Stimulated activated CD8-positive, alpha-beta memory T cell treated with anti-CD3 and anti-CD28 coated beads, Interleukin-12 subunit alpha, Interleukin-12 subunit beta, amount 100 ng/mL, for 1 hour (primary cell): Measurements from ENCODE around the gene SPAG16.
"Not testable (repeated sequence)": the region's sequence is repeated elsewhere in the genome, so short reads cannot be mapped to it uniquely, and the experiment has no call there.

ENCODE experiments used
- DNase-seq: peaks from one replicate; pipeline ENCODE4 v3.0.0-alpha.2; 2020; ENCODE audit warnings: low read depth

SPAG16 gene

DNA sequence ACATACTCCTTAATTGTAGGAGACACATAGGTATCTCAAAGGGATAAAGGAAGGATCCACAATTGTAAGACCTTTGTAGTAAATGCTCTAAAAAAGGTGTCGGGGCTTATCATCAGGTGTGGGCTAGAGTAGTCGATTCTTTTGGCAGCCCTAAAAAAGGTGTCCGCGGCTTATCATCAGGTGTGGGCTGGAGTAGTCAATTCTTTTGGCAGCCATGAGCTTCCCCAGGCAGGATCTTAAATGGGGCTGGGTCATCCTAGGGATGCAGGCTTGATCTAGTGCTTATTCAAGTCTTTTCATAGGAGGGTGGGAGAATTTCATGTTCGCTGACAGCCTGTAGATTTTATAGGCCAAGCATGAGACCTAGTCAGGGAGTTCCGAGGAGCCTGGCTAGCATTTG lies 720.2 kb downstream of the SPAG16 start:
- no peak for DNase-seq

DNA sequence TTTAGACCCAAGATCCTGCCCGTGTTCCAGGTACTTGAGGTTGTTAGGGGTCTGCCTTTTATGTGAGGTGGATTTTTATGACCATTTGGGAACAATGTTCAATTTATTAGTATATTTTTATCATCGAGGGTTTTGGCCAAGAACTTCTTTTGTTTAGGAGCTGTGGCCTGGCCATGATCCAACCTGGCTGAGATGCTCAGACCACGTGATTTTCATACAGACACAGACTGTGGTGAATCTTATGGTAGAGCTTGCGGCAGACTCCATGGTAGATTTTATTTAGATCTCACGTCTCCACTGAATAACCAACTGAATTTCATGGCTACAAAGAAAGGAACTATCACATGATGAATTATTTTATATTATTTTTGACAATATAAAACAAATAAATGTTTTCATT lies 721.1 kb downstream of the SPAG16 start:
- DNase-seq: no peak

DNA sequence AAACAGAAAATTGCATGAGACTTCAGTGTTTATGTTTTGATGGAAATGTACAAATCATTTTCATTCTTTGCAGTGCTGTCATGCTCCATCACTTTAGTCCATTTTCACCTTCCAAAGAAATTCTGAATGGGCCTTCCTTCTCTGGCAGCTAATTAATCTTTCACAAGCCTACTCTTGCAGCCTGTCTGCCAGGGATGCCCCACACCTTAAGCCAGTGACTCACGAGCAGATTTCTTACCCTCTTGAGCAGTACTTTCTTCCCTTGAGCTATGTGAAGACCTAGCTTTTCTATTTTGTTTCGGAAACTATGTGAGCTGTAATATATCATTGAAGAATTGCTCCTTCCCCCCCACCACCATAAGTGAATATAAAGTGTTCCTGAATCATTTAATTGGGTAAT lies 722.3 kb downstream of the SPAG16 start:
- DNase-seq: no peak

DNA sequence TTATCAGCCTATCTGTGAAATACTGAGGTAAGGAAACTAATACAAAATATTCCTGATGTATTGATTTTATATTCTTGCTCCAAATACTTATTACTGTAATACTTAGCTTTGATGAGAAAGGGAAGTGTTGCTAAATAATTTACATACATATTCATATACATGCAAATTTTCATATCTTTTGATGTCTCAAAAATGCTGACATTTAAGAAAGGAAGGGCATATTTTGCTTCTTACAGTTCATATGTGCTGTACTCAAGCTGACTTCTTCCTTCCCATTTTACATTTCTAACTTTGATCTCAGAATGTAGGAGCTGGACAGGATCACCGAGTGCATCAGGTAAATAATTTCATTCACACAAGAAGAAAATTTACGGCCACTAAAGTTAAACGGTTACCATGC lies 727.4 kb downstream of the SPAG16 start:
- no peak for DNase-seq

DNA sequence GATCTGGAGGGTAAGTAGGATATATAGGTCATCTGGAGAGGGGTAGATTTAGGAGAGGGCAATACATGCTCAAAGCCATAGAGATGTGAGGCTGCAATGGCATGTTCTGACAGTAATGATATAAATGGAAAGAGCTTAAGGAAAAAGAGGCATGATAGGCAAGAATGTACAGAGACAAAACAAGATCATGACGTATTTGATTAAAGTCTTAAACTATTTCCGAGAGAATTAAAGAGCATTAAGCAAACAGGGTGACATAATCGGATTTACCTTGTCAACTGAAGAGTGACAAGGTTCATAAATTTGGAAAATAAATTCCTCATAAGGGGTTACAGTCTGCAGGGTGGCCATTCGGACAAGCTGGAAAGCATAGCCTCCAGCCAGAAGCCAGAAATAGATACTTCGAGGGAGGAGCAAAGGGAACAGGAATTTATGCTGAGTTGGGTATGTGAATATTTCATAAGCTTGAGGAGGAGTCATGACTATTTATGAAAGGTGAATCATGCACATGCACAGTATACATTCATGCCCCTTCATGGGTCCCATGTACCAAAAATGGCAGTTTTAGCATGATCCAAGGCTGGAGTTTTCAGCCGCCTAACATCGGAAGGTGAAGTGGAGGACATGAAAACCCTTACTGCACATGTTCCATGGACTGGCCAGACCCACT lies 730.4 kb downstream of the SPAG16 start:
- DNase-seq: no peak

DNA sequence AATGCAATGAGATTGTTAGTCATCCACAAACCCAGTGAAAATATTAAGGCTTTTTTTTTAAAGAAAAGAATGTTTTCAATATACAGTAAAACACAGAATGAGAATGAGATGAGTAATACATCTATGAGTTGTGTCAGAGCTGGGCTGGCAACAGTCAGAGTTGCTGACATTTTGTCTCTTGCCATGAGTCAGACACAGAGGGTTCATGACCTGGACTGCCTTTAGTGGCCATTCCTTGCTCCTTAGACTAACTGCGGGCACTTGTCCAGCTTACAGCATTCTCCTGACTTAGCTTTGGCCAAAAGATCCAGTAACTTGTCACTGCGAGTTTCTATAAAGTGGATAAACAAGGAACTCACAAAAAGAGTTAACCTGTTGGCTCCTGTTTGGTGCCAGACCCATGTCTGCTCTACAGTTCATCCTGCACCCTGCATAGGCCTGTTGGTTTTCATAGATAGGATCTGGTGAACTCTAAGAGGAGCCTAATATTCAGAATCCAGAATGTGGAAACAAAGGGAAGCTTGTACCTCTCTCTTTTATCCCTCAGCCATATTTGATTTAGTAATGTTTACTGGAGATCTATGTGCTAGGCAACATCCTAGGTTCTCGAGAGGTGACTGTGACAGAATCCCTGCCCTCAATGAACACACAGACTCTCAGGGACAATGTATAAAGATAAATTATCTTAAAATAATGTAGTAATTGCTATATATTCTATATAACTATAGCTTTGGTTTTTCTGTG lies 735.1 kb downstream of the SPAG16 start:
- no peak for DNase-seq

DNA sequence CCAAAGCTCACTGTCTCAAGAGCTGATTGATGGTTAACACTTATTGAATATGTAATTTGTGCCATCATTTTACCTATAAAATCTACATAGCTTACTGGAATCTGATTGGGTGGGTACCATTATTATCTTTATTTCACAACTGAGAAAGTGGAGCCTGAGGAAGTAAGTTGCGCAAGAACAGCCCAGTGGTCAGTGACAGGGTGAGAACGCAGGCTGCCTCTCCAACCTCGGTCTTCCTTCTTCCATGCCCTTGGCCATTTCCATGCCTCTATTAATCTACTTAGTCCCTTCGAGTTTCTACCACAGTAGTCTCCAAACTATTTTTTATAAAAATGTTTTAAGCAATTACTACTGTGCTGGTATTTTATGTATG lies 735.7 kb downstream of the SPAG16 start:
- no peak for DNase-seq

DNA sequence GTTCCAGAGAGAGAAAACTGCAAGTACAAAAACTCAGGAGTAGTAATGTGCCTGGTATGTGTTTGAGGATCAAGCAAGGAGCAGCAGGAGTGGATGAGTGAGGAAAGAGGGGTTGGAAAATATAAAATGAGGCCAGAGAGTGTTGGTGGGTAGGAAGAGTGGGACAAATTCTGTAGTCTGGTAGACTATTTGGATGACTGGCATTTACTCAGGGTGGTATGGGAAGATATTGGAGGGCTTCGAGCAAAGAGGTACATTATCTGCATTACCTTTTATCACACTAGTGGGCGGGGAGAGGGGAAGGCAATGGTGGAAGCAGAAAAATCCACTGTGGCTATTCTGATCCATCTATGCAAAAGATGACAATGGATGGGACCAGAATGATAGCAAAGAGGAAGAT lies 744.9 kb downstream of the SPAG16 start:
- DNase-seq: no peak

DNA sequence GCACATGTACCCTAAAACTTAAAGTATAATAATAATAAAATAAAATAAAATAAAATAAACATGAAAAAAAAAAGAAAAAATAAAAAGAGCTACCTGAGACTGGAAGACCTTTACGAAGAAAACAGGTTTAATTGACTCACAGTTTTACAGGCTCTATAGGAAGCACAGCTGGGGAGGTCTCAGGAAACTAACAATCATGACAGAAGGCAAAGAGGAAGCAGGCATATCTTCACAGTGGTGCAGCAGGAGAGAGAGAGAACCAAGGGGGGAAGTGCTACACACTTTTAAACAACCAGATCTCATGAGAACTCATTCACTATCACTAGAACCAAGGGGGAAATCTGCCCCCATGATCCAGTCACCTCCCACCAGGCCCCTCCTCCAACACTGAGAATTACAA lies 747.3 kb downstream of the SPAG16 start:
- DNase-seq: no peak

DNA sequence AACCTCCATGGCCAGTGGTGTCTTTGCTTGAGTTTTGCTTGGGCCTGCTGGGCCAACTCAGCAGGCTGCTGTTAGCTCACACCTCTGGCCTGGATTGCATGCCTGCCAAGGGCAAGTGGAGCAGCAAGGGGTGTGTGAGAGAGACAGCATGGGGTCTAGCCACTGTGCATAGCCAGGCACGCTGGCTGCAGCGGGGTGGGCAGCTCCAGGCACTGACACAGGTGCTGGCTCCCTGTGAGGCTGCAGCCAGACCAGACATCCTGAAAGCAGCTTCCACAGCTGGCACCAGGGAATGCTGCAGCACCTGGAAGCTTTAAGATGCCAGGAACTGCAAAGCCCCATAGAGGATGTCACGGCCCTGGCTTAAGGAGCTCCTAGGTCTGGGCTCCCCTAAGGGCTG lies 750.2 kb downstream of the SPAG16 start:
- no peak for DNase-seq

DNA sequence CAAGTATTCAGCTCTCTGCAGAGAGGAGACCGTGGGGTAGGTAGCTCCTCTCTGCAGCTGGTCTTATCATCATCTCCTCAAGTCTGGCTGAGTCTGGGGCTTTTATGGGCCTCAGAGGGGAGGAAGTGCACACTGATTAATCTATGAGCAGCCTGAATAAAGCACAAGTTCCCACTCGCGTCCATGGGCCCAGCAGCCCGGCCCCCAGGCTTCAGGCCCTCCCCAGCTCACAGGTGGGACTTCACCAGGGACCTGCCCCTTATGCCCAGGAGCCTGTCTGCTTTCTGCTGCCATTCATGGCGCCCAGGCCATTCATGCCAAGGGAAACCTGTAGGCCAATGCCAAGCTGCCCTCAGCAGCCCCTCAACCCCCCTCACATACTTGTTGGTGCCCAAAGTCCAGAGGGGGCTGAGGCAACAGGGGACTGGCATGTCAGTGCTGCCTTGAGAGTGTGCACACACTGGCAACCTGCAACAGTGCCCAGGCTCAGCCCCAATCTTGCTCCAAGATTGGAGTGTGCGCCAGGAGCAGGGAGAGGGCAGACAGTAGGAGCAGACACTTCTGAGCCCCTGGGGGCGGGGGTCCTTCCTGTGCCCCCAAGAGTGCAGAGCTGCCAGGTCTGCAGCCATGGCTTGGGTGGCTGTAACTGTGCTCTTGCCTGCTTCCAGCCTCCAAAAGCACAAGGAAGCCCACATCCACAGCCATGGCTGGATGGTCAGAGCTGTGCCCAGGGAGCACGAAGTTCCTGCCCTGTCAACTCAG lies 751.0 kb downstream of the SPAG16 start:
- no peak for DNase-seq

DNA sequence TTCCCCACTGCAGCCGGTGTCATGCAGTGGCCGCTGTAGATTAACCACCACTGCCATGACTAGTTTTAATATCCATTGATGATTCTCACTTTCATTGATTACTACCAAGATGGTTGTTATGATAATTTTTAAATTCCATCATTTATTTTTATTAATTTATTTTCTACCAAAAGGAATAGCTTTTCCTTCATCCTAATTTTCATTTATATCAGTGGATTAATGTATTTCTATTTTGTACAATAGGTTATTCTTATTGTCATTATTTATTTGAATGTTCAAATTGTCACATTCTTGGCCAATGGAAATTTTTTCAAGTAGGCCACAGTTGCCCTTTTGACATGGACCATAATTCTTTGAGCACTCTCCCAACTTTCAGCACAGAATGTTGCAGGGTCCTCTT lies 751.7 kb downstream of the SPAG16 start:
- DNase-seq: no peak

DNA sequence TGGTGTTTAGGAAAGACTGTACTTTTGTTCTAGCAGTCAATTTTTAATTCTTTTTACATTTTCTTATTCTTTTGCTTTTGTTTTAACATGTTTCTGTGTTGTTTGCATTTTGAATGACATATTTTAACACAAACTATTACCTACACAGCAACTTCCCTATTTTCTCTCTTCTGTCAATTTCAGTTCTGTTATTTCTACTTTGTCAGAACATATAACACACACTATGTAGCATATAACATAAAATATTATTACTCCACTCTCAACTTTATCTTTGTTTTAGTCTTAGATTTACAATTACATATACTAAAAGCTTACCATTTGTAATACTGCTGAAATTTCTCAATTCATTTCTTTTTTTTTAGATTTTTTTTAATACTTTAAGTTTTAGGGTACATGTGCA lies 753.9 kb downstream of the SPAG16 start:
- no peak for DNase-seq

DNA sequence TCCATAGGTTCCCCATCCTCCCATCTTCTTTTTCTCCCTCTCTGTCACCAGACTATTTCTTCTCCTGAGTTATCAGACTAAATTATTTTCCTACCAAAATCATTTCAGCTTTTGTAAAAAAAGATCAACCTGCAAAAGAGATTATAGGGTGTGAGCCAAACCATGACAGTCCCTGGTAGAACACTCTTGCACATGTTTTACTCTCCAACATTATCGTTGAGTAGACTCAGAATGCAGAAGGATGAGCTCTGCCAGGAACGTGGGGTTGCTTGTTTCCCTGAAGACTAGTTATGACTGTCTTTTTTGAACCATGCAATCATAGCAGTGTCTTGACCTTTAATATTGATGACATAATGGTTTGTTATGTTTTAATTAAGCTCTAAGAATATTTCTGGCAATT lies 766.5 kb downstream of the SPAG16 start:
- DNase-seq: no peak

DNA sequence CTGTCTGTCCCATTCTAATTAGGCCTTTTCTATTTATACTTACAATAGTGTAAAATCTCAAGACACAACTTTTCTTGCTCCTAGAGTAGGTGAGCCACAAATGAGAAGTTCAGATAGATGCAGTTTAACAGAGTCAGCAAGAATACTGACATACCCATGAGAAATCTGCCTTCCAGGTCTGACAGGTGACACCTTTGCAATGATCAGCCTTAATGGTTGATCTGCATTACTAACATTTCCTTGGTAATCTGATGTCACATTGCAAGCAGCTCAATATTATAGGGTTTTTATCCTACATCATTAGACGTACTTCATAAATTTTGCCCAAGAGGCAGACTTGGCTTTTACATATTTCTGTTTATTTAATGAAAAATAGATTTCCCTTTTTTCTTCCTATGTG lies 767.3 kb downstream of the SPAG16 start:
- DNase-seq: no peak

DNA sequence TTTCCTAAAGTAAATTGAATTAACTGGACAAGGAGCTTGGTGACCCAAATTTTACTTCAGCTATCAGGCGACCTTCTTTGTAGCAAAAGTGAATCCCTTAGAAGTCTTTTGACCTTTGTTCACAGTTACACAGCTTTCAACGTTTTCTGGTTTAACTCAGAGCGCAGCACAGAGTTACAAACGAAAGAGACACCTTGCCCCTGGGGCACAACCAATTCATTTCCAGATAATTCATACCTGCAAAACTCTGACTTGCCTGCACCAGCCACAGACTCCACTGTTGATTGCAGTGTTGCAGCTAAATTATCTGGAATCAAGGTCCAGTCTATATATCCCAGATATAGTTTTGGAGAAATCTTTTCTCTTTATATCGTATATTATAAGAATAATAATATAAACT lies 768.0 kb downstream of the SPAG16 start:
- no peak for DNase-seq

DNA sequence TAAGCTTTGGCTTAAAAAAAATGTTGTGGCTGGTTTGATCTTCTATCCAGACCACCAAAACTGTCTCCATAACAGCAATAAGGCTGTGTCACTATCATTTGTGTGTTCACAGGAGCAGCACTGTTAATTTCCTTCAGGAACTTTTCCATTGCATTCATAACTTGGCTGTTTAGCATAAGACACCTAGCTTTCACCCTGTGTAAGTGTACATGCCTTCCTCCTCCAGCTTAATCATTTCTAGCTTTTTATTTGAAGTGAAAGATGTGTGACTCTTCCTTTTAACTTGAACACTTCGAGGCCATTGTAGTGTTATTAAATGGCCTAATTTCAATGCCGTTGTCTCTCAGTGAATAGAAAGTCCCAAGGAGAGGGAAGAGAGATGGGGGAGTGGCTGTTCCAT lies 773.7 kb downstream of the SPAG16 start:
- no peak for DNase-seq

DNA sequence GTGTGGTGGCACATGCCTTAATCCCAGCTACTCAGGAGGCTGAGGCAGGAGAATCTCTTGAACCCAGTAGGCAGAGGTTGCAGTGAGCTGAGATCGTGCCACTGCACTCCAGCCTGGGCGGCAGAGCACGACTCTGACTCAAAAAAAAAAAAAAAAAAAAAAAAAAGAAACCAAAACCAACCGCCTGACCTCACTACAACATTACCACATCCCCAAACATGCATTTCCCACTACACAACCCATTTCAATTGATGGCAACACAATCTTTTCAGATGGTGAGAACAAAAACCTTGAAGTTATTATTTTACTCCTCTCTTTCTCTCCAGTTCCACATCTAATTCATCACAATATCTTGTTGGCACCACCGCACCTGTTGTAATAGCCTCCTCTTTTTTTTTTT lies 778.0 kb downstream of the SPAG16 start:
- DNase-seq: not testable (repeated sequence)

DNA sequence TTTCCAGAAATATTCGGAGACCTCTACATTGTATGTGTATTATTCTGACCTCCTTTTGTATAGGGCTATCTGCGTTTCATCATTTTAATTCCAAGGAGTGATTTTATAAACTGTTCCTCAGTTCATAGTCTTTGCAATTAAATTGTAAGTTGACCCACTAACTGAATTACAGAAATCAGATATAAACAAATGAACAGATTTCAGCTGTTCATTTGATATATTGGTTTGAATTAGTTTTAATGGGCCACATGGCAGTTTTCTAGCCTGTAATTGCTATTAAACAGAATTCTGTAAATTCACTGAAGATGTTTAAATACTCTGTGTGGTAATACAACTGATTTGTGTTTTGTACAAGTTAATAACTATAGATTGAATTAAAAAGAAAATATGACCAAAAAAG lies 780.2 kb downstream of the SPAG16 start:
- DNase-seq: no peak

DNA sequence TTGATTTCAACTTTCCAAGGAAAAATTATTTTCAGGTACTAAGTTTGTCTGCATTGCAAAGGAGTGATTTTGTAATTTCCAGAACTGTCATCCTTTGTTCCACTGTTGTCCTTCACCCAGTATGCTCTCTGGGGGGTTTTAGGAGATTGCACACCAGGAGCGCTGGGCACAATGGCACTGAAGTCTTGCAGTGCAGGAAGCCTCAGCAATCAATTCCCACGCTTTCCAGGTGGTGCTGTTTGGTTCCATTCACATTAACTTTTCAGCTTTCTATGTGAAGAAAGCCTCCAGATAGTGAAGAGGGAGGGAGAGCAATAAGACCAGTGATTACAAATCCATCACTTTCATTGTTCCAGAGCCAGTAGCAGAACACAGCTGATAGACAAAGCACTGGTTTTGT lies 782.6 kb downstream of the SPAG16 start:
- DNase-seq: no peak

DNA sequence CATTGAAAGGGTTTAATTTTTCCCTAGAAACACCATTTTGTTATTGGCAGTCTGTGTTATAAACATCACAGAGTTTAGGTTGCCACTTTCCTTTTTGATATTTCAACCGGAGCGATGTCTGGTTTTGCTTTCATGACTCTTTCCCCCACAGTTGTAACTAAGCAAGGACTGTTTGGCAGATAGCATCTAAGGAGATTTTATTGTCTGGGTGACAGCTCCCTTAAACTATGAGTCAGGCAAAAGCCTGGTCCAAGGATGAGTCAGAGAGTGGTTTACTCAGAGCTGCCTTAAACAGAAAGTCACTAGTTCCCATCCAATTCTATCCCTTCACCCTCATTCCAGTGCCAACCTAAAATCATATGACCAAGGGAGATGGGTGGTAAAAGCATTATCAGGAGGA lies 785.0 kb downstream of the SPAG16 start:
- DNase-seq: no peak

DNA sequence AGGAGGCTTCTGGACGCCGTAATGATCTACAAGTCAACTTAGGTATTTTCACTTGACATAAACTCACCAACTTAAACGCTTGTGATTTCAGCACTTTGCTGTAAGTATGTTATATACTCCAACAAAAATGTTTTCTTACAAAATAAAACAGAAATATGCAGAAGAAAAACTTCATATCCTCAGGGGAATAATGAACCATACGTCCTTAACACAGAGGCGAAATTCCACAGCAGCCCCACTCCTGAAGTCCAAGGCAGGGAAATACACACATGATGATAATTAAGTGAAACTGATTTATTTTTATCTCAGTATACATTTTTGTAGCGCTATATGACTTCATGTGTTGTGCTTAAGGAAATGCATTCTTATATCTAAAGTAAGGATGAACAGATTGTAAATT lies 791.2 kb downstream of the SPAG16 start:
- DNase-seq: no peak

DNA sequence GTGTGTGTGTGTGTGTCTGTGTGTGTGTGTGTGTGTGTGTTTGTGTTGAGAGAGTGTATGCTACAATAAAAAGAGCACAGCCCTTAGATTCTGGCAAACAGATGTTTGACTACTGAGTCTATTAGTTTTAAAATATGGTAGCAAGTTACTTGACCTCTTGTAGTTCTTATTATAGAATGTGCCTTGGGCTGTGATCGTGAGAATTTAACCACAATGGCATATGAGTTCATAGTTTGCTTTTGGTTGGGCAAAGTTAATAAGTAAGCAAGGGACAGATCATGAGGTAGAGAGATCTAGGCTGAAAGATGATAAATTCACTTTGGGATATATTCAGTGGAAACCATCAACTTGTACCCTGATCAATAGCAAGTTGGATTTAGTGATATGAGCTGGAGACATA lies 792.3 kb downstream of the SPAG16 start:
- DNase-seq: no peak
